Glutamatergic neuron (in vitro differentiated cells): ENCODE data around the gene NDUFV1. TPM values are rescaled to one million over a fixed set of nuclear protein-coding genes. Genes with fewer than 3 reads are reported as not detected.
"Not testable (repeated sequence)": the region's sequence is repeated elsewhere in the genome, so short reads cannot be mapped to it uniquely, and the experiment has no call there.

ENCODE experiments used
- DNase-seq: peaks from one replicate; pipeline ENCODE4 v3.0.0; 2022
- H3K27ac Mint-ChIP-seq: one replicate; pipeline ENCODE4 v1.8.0; 2020; ENCODE audit warnings: mild to moderate bottlenecking, mixed read lengths, inconsistent platforms; ENCODE audit not compliant: unreplicated experiment
- H3K27me3 Mint-ChIP-seq: one replicate; pipeline ENCODE4 v1.8.0; 2020; ENCODE audit warnings: mild to moderate bottlenecking, moderate library complexity, mixed read lengths, inconsistent platforms; ENCODE audit not compliant: unreplicated experiment
- H3K36me3 Mint-ChIP-seq: one replicate; pipeline ENCODE4 v1.8.0; 2020; ENCODE audit warnings: mild to moderate bottlenecking, mixed read lengths, inconsistent platforms; ENCODE audit not compliant: unreplicated experiment
- H3K4me1 Mint-ChIP-seq: one replicate; pipeline ENCODE4 v1.8.0; 2020; ENCODE audit warnings: mild to moderate bottlenecking, low read depth, mixed read lengths, inconsistent platforms; ENCODE audit not compliant: unreplicated experiment
- H3K4me3 Mint-ChIP-seq: one replicate; pipeline ENCODE4 v1.8.0; 2020; ENCODE audit warnings: mild to moderate bottlenecking, mixed read lengths, inconsistent platforms; ENCODE audit not compliant: unreplicated experiment
- H3K9me3 Mint-ChIP-seq: one replicate; pipeline ENCODE4 v1.8.0; 2020; ENCODE audit warnings: mild to moderate bottlenecking, moderate library complexity, mixed read lengths, inconsistent platforms; ENCODE audit not compliant: unreplicated experiment
- CTCF ChIP-seq: fragments of 200-600 bp; sonication (generic); IDR thresholded peaks from one replicate; pipeline ENCODE4 v1.5.0; 2021; ENCODE audit not compliant: partially characterized antibody, unreplicated experiment
- long read RNA-seq: library from polyadenylated mRNA; unstranded; transcript quantifications from one replicate; pipeline ENCODE4 v2.0.0, GENCODE V29; 2020; ENCODE audit not compliant: unreplicated experiment
- total RNA-seq: library from RNA; stranded (reverse); fragmentation: NEBNext Ultra II Directional; extraction: Animal tissue kit (Norgen Biotek cat#: 25700); gene quantifications from one replicate; pipeline ENCODE4 v1.2.1, GENCODE V29; 2021; ENCODE audit not compliant: unreplicated experiment

NDUFV1 gene
- total RNA-seq: 216 TPM
- long read RNA-seq, transcript NDUFV1-201 (10 exons, 1,596 nt): major isoform, 128 of 158 reads
- long read RNA-seq, partial matches to known transcripts: 4 of 158 reads
- long read RNA-seq, other reads (novel, unspliced or antisense): 22 of 158 reads

- H3K36me3 Mint-ChIP-seq: no peaks in the 10 kb centered on the region
- peak within 1 kb of the TSS; percentile 94 for H3K27ac Mint-ChIP-seq
- peaks cover 14% of the 10 kb centered on the region for H3K4me1 Mint-ChIP-seq
- H3K9me3 Mint-ChIP-seq: peaks cover 6% of the 10 kb centered on the region
- H3K4me3 Mint-ChIP-seq: peak within 1 kb of the TSS; percentile 98
- H3K27me3 Mint-ChIP-seq: peaks cover 8% of the 10 kb centered on the region
- TF ChIP-seq CTCF: peak; percentile 78
- DNase-seq: peak; percentile 99
These were observed at the start of gene NDUFV1 for GRCh38 chr11:67606492-67607295. Gene NDUFV1, plus strand, starts transcription at chr11:67606936. Its CDS starts 69 bp downstream, at chr11:67607005.

- no peak for TF ChIP-seq CTCF
- Mint-ChIP-seq H3K27ac (no peak overlapping the region), H3K4me1 (no peaks in the 10 kb centered on the region), H3K9me3 (no peaks in the 10 kb centered on the region), H3K27me3 (peaks cover 2% of the 10 kb centered on the region), H3K4me3 (no peak overlapping the region), H3K36me3 (no peaks in the 10 kb centered on the region)
- DNase-seq: no peak
These were observed 48.5 kb upstream of the NDUFV1 start for GRCh38 chr11:67558084-67558772.

- Mint-ChIP-seq H3K9me3 (no peaks in the 10 kb centered on the region), H3K27ac (no peak overlapping the region), H3K4me3 (no peak overlapping the region), H3K4me1 (no peaks in the 10 kb centered on the region), H3K27me3 (peaks cover 2% of the 10 kb centered on the region), H3K36me3 (no peaks in the 10 kb centered on the region)
- DNase-seq: no peak
- no peak for TF ChIP-seq CTCF
These were observed 44.6 kb upstream of the NDUFV1 start for GRCh38 chr11:67561971-67562619.

- Mint-ChIP-seq H3K9me3 (no peaks in the 10 kb centered on the region), H3K4me1 (no peaks in the 10 kb centered on the region), H3K27me3 (peaks cover 2% of the 10 kb centered on the region), H3K4me3 (no peak overlapping the region), H3K36me3 (no peaks in the 10 kb centered on the region), H3K27ac (no peak overlapping the region)
- no peak for TF ChIP-seq CTCF
- no peak for DNase-seq
These were observed 43.6 kb upstream of the NDUFV1 start for GRCh38 chr11:67562963-67563704.

GRCh38 chr11:67563705-67564114 is 43.0 kb upstream of the NDUFV1 start:
- not testable (repeated sequence) for H3K4me3 Mint-ChIP-seq, H3K27me3 Mint-ChIP-seq, H3K27ac Mint-ChIP-seq, H3K4me1 Mint-ChIP-seq, H3K36me3 Mint-ChIP-seq, H3K9me3 Mint-ChIP-seq, DNase-seq
